BJ (cell line): ENCODE data around the gene TSPAN14. TPM values are rescaled to one million over a fixed set of nuclear protein-coding genes. Genes with fewer than 3 reads are reported as not detected.

ENCODE experiments used
- CTCF ChIA-PET: fragments of 350-600 bp; formaldehyde crosslinking; extraction: SDS; loops from one replicate; lab custom pipeline; 2021; ENCODE audit warnings: antibody characterized with exemption, inconsistent platforms; lab: Yijun Ruan, JAX
- POLR2A ChIA-PET: fragments of 300-600 bp; sonication (Branson Sonifier 250); formaldehyde crosslinking; extraction: SDS; loops from one replicate; lab custom pipeline; 2021; ENCODE audit warnings: antibody characterized with exemption; lab: Charles Lee
- DNase-seq: peaks from one replicate; pipeline ENCODE4 v3.0.0-alpha.2; 2011; ENCODE audit warnings: low read depth
- H3K27me3 ChIP-seq: 2 replicates; pipeline ENCODE4 v1.6.0; 2011; ENCODE audit warnings: low read length; ENCODE audit not compliant: control insufficient read depth, insufficient read depth
- H3K36me3 ChIP-seq: 2 replicates; pipeline ENCODE4 v1.5.1; 2011; ENCODE audit warnings: low read length; ENCODE audit not compliant: control insufficient read depth, insufficient read depth
- H3K4me3 ChIP-seq: 2 replicates; pipeline ENCODE4 v1.5.1; 2011; ENCODE audit warnings: low read depth, mild to moderate bottlenecking, control low read depth, low read length
- CTCF ChIP-seq: IDR thresholded peaks from 2 replicates; pipeline ENCODE4 v1.5.1; 2011; ENCODE audit warnings: low read depth, mild to moderate bottlenecking, control low read depth, inconsistent platforms, low read length, moderate library complexity; ENCODE audit not compliant: insufficient read depth
- polyA plus RNA-seq: library from polyadenylated mRNA; depleted of rRNA; stranded (reverse); fragments of >200 nt; gene quantifications from 2 replicates; pipeline ENCODE4 v1.2.3, GENCODE V29; 2011

Gene TSPAN14
- polyA plus RNA-seq, 1 experiment: 33.3 TPM

GRCh38 chr10:80484243-80484642 is 30.1 kb downstream of the TSPAN14 start:
- Histone ChIP-seq H3K27me3 (no peaks in the 10 kb centered on the region), H3K4me3 (no peak overlapping the region), H3K36me3 (no peaks in the 10 kb centered on the region; the same call in 1 of the 2 replicates)
- TF ChIP-seq CTCF: no peak
- ChIA-PET POLR2A (no interaction called here), CTCF (interaction anchor here (0.6 to 0.8 kb wide), 2 partner anchors 21 to 72 kb away, joined by 3 read pairs; no protein-coding TSS in a partner anchor)
- no peak for DNase-seq

- H3K36me3 ChIP-seq: peaks cover 2% of the 10 kb centered on the region
- H3K4me3 ChIP-seq: no peak overlapping the region
- no peak for DNase-seq
- no peaks in the 10 kb centered on the region for H3K27me3 ChIP-seq
- ChIA-PET POLR2A (no interaction called here), CTCF (interaction anchor here (0.6 to 0.8 kb wide), 2 partner anchors 21 to 72 kb away, joined by 3 read pairs; no protein-coding TSS in a partner anchor)
- TF ChIP-seq CTCF: no peak
These were observed 30.6 kb downstream of the TSPAN14 start for GRCh38 chr10:80484676-80485075.

- POLR2A ChIA-PET: no interaction called here
- H3K36me3 ChIP-seq: peaks cover 4% of the 10 kb centered on the region
- H3K4me3 ChIP-seq: no peak overlapping the region
- no peak for TF ChIP-seq CTCF
- CTCF ChIA-PET: interaction anchor here (0.6 to 2.4 kb wide), 2 partner anchors 20 to 73 kb away, joined by 3 to 12 read pairs; no protein-coding TSS in a partner anchor
- DNase-seq: no peak
- no peaks in the 10 kb centered on the region for H3K27me3 ChIP-seq
These were observed 31.2 kb downstream of the TSPAN14 start for GRCh38 chr10:80485076-80485945.

GRCh38 chr10:80485946-80486764 is 32.0 kb downstream of the TSPAN14 start:
- CTCF ChIA-PET: interaction anchor here (0.6 to 2.4 kb wide), 4 partner anchors 11 to 26 kb away, joined by 3 to 12 read pairs (median 4); no protein-coding TSS in a partner anchor
- DNase-seq: no peak
- no peak overlapping the region for H3K4me3 ChIP-seq

More at GRCh38 chr10:80485946-80486764, 32.0 kb downstream of the TSPAN14 start:
- POLR2A ChIA-PET: interaction anchor here (0.6 kb wide), 1 partner anchor 11 kb away, joined by 3 read pairs; no protein-coding TSS in a partner anchor
- H3K27me3 ChIP-seq: no peaks in the 10 kb centered on the region
- TF ChIP-seq CTCF: no peak
- H3K36me3 ChIP-seq: peaks cover 6% of the 10 kb centered on the region
